Cortex of kidney (tissue), 1 donor: ENCODE measurements around the gene CHRNB2.

Source experiments
- DNase-seq: peaks from one replicate; lab custom pipeline; 2025; lab: John Stamatoyannopoulos, UW

Gene CHRNB2

DNA sequence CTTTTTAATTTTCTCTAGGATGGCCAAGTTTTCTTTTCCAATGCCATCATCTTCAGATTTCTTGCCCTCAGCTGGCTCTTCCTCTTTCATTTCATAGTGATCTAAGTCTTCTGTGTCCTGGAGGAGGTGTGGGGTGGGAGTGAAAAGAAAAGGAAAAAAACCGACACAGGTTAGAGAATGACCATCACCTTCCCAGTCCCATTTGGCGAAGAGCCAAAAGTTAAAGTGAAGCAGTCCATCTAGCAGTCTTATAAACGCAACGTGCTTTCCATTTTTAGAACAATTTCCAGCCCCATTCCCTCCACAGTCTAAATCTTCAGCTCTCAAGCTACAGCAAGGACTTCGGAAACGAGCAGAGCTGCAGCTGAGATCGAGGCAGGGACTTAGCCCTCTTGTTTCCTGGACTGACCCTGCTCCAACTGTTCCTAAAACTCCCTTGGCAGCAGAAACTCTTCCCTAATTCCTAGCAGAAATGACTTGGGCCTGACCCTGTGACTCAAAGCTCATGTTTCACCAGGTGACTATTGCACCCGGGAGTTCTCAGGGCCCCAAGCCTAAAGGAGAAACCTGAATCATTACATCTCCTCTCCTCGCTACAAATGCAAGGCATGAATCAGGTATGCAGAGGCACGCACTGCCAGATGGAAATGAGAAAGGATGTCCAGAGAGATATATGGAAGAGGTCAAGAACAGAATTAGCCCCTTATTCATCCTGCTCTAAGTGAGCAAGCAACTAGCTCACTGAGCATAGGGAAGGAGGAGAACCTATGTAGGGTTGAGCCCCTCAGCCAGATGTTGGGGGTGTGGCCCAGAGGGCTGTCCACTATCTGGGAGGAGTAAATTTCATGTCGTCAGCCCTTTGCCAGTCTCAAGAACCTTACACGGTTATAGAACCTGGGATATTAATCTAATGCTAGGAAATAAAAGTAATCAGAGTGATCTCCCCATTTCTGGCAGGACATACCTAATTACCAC is 14.2 kb upstream of the CHRNB2 start:
- DNase-seq: no peak

DNA sequence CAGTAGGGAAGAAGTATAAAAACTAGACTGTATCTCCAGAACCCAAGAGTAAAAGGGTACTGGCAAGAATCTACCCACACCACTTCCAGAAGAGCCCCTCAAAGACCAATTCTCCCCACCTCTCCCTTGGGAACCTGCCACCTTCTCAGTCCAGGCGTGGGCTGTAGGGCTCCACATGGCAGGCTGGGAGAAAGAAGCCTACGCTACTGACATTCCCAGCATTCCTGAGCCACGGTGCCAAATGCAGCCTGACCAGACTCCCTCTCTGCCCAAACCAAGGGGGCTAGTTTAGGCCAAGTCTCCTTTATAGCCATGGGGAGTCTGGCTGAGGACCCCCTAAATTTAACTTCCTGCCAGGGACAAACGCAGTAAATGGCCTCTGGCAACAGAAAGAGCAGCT is 11.2 kb upstream of the CHRNB2 start:
- DNase-seq: no peak

DNA sequence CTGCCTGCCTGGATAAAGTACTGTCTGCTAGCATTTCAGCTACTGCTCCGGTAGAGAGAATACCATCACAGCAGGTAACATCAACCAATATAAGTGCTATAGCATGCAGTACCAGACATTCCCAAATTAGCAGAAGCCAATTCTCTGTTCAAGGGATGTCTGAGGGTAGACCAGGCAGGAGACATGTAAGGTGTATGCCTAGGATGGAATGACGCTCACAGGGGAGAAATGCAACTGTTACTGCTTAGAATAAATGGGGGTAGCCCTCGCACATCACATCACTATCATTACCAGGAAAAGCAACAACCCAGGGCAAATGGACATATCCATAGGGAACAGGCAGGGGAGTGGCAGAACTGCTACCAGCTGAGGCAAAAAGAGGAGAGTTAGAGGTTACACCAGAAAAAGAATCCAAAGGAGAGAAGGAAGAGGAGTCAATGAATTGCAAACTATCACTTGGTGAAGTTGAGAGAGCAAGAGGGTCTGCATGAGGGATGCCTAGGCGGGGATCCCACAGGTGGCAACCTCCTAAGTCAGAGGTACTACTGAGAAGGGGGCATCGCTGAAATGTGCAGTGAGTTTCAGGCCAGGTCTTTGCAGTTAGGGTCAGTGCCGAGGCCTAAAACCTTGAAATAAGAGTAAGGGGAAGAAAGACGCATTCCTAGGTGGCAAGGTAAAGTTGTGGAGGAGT is 10.2 kb upstream of the CHRNB2 start:
- DNase-seq: no peak

- no peak for DNase-seq
Measured at GRCh38 chr1:154557939-154558719, 9.4 kb upstream of the CHRNB2 start, which contains the start of gene UBE2Q1. Gene UBE2Q1 (minus strand): TSS chr1:154558662. CDS start chr1:154558553, 109 bp downstream.

DNA sequence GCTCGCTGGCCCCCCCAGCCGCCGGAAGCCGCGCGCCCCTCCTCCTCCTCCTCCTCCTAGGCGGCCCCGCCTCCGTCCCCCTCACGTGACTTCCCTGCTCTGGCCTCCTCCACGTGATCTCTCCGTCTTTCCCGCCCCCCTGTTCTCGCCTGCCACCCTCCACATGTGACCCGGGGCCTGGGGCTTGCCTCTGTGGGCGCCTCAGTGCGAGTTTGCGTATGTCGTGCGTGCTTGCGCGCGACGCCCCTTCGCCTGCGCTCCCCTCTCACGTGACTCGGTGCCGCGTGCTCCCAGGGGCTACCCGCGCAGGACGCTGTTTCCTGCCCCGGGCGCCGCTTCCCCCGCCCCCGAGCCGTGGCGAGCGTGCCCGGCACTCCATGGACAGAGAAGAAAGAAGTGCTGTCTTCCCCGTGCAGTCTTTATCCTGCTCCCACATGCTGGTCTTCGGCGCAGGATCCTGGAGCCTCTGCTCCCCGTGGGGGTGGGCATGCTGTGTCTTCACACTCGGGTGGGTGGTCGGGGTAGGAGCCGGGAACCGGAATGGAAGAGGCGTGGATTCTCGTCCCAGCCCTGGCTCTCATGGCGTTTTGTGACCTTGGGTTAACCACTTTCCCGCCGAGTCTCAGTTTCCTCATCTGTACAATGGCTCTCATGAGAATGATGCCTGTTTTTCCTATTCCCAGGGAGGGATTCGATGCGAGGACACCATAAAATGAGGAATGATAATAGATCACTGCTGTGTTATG is 8.7 kb upstream of the CHRNB2 start:
- DNase-seq: peak; percentile 81

GRCh38 chr1:154559466-154560044 is 8.0 kb upstream of the CHRNB2 start:
- DNase-seq: no peak

DNA sequence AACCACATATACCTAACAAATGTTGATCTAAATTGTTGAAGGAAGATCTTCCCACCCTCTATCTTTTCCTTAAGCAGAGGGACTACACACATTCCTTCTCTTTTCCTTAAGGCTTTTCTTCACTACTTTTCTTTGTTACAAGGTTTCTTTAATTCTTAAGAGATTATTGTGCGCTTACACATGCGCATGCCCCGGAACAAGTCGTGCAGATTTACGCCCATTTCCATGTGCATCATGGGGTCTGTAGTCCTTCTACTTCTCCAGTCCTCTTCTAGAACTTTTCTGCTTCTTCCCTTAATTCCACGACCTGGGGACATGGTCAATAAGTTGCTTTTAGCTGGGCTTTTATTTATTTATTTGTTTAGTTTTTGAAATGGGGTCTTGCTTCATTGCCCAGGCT is 1.7 kb upstream of the CHRNB2 start:
- no peak for DNase-seq

- no peak for DNase-seq
Measured at GRCh38 chr1:154568157-154568815, 708 bp downstream of the CHRNB2 start.

DNA sequence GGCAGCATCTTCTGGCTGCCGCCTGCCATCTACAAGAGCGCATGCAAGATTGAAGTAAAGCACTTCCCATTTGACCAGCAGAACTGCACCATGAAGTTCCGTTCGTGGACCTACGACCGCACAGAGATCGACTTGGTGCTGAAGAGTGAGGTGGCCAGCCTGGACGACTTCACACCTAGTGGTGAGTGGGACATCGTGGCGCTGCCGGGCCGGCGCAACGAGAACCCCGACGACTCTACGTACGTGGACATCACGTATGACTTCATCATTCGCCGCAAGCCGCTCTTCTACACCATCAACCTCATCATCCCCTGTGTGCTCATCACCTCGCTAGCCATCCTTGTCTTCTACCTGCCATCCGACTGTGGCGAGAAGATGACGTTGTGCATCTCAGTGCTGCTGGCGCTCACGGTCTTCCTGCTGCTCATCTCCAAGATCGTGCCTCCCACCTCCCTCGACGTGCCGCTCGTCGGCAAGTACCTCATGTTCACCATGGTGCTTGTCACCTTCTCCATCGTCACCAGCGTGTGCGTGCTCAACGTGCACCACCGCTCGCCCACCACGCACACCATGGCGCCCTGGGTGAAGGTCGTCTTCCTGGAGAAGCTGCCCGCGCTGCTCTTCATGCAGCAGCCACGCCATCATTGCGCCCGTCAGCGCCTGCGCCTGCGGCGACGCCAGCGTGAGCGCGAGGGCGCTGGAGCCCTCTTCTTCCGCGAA is 3.8 kb downstream of the CHRNB2 start:
- DNase-seq: no peak

GRCh38 chr1:154571964-154572288 is 4.3 kb downstream of the CHRNB2 start:
- no peak for DNase-seq

DNA sequence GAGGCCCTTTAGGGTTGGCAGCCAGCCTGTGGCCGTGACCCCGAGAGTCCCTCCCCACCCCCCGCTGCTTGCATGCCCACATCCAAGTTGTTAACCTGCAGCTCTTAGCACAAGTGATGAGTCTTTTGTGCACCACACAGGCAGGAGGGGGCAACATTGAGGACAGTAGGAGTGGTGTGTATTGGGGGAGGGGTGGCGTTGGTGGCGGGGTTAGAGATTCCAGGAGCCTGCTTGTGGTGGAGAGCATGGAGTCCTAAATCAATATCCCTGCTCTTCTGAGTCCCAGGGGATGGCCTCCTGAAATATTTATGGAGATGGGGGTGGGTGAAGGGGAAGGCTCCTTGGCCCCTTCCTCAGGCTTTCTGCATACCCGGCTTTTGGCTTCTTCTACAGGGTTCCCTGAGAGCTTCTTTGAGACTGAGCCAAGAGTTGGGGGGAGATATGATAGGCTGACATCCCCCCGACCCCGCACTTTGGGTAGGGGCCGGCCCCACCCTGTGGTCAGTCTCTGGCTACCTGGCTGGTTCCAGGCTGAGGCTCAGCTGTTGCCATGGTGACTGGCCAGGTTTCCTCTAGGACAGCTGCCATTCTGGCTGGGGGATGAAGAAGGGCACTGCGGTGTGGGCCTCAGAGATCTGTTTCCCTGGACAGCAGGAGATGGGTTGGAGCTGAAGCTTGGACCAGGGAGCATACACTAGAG is 5.0 kb downstream of the CHRNB2 start:
- no peak for DNase-seq

DNA sequence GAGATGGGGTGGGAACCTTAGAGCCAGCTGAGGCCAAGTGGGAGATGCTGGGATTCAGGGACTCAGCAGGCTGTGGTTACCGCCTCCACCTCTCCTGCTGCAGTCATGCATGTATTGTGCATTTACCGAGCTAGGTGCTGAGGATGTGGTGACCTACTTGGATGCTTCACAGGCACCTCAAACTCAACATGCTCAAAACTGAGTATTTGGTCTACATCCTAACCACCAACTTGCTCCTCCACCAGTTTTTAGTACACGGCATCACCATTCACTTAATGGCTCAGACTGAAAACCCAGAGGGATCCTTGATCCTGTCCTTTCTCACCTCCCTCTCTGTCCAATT is 5.6 kb downstream of the CHRNB2 start:
- DNase-seq: no peak

GRCh38 chr1:154574716-154575115 is 7.1 kb downstream of the CHRNB2 start:
- no peak for DNase-seq

DNA sequence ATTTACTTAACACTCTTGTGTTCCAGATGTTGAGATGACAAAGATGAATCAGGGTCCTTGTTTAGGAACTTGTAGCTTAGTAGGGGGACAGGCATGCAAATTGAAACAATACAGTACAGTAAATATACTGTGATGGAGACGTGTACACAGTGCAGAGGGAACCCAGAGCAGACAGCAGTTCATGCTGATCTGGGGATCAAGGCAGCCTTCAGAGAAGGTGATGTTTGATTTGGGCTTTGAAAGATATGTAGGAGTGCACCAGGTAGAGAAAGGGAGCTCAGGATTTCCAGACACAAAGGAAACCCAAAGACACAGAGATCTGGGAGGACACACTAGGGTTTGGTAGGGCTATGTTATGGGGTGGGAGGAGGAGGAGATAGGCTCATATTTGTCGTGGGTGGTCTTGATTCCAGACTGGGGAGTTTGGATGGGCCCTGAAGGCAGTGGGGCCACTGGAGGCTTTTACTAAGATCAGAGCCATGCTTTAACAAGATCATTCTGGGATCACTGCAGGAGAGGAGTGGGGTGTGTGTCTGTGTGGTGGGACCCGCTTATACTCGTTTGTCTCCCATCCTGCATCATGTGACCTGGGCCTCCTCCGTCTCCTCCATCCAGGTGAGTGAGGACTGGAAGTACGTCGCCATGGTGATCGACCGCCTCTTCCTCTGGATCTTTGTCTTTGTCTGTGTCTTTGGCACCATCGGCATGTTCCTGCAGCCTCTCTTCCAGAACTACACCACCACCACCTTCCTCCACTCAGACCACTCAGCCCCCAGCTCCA is 7.8 kb downstream of the CHRNB2 start:
- no peak for DNase-seq

- no peak for DNase-seq
Measured at GRCh38 chr1:154575951-154576566, 8.5 kb downstream of the CHRNB2 start.

DNA sequence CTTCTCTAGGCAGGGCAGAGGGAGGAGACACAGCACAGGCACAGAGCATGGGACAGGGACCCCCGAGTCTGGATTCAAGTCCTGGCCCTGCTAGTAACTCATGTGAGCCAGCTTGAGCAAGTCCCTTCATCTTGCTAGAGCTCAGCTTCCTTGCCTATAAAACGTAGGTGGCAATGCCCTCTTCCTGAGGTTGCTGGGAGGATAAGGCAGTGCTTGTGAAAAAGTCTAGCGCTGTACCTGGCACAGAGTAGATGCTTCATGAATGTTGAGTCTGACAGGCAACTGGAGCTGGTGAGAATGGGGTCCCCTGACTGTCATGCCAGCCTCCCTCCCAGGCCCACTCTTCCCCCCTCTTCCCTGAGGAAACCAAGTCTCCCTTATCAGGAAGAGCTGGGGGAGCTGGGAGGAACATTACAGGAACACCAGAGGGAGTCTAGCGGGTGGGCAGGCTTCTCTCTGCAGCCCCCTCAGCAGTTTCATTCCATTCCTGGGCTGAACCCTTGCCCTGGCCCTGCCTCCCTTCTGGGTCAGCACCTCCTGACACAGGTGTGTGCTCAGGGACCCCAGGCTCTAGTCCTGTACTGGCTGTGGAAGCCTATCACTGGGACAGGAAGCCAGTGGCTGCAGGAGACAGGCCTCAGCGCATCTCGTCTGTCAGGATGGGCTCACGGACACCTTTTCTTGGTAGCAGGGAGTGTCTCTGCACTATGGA is 9.9 kb downstream of the CHRNB2 start:
- no peak for DNase-seq

DNA sequence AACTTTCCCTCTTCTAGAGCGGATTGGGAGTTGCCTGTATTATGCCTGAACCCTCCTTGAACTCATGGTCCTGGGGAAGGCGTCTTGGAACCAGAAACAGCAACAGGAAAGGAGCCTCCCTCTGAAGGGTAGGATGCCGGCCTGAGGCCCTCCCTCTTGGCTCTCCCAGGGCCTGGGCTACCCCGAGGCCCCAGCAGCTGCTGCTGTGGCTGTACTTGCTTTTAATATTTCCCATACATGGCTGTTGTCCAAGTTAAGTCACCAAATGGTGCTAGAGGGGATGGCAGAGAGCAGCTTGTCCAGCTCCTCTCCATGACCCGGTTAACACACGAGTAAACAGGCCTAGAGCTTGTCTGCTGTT is 10.5 kb downstream of the CHRNB2 start:
- no peak for DNase-seq

GRCh38 chr1:154579374-154579773 is 11.8 kb downstream of the CHRNB2 start:
- DNase-seq: no peak
